DMS114 treated with DMSO at 0.1 percent for 48 hours (cell line): ENCODE results near the gene ZNF32.

ENCODE experiments used
- DNase-seq: peaks from one replicate; lab custom pipeline; 2025; ENCODE audit not compliant: unreplicated experiment; lab: John Stamatoyannopoulos, UW

Gene ZNF32, protein sequence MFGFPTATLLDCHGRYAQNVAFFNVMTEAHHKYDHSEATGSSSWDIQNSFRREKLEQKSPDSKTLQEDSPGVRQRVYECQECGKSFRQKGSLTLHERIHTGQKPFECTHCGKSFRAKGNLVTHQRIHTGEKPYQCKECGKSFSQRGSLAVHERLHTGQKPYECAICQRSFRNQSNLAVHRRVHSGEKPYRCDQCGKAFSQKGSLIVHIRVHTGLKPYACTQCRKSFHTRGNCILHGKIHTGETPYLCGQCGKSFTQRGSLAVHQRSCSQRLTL

DNA sequence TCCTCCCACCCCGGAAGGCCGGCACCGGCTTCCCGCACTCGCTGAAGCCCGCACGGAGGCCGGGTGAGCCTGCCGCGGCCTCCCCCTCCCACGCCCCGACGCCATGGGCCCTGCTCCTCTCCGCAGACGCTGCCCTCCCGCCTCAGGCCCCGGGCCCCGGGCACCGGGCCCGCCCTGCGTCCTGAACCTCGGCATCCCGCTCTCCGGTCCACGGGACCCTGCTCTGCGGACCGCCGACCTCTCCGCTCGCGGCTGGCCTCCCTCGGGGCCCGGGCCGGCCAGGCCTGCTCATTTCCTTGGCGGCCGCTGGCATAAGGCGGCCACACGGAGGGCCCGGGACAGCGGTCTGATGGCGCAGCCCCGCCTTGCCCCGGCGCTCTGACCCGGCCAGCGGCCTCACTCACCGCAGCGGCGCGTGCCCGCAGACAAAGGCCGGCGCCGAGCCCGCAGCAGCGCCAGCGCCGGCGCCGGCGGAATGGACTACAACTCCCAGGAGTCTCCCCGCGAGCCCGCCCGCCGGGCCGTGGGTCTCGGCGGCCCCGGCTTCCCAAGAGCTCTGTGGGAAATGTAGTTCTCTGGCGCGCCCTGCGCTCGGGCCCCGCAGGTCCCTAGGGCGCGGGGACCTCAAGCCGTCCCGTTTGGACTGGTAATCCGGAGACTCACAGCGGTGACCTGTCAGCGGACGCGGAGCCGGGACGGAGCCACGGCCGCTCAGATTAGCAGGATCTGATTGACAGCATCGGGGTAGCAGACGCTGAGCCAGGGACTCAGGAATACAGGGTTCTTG is at the start of gene ZNF32:
Gene ZNF32 (minus strand): TSS at position 484 of the 787 bp plus-strand sequence. CDS start 2,748 bp downstream, outside the sequence.
- DNase-seq = peak; percentile 80

DNA sequence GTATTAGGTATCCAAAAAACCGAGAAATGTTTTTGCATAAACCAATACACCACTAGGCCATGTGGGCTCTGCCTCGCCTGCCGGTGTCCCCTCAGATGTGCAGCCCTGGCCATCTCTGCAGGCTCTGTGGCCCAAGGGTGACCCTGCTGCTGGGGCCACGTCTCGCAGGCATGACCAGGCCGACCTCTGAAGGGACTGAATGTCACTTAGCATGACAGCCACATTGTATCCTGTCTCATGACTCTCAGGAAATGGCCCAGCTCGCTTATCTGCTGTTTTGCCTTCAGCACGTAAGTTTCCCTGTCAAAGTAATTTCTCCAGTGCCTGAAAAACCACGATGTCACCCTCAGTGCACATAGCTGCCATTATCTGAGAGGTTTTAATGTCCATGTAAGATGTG is 49.5 kb upstream of the ZNF32 start:
- no peak for DNase-seq

DNA sequence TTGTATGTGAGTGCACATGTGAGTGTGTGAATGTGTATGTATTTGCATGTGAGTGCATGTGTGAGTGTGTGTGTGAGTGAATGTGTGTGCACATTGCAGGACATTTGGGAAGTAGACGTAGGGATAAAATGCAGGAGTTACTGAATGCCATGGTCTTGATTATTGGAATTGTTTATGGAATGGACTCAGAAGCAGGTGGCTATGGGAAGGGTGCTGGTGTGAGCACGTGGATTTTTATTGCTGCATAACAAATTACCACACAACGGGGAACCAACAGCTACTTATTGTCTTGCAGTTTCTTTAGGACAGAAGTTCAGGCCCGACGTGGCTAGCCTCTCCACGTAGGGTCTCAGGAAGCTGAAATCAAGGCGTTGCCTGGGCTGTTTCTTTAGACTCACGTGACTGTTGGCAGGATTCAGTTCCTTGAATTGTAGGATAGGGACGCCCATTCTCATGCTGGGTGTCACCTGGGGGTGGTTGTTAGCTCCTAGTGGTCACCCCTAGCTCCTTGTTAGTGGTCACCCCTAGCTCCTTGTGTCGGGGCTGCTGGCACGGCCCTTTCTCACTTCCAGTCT is 48.3 kb upstream of the ZNF32 start:
- DNase-seq = no peak

DNA sequence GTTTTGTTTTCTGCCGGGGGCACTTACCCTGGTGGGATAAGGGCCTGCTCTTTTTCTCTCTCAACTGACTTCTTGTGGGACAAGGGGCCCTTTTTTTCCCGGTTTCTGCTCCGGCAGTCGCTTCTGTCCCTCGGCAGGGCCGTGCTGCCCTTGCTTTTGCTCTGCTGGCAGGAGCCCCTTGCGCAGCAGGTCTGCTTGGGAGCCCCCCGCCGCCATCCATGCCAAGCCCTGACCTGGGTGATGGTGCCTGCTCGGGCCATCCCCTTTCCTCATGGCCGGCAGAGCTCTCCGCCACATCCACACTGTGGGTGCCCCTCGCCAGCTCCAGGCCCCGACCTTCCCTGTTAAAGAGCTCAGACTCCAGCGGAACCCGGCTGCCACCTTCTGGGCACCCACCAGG is 47.0 kb upstream of the ZNF32 start:
- no peak for DNase-seq

DNA sequence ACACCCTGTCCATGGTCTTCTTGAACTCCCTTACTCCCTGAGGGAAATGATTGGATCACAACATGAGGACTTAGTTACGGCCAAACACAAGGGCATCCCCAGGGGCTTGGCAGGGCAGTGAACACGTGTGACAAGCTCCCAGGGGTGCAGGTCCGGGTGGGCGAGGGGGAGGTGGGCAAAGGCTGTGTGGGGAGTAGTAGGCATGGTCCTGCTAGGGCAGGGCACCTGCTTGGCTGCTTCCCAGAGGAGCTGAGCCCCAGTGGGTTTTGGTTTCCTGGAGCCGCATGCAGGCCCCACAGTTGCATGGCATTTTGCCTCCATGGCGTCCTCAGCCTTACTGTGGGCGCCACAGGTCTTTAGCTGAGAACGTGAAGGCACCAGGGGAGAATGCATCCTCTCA is 46.6 kb upstream of the ZNF32 start:
- DNase-seq = no peak

DNA sequence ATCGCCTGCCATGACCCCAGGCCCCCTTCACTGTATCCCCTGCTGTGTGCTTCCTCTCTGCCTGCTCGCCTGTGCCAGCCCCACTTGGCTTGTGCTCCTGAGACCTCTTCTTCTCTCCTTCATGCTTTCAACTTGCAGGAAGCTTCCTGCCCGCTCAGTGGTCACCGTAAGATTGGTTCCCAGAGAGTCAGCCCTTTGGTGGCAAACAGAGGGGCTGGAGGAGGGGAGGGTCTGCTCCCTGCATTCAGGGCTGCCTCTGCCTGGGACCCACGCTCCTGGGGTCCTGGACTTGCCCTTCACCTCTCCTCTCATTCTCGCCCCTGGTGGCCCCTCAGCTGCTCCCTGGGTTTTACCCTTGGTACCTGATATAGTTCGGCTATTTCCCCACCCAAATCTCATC is 45.8 kb upstream of the ZNF32 start:
- DNase-seq = no peak

DNA sequence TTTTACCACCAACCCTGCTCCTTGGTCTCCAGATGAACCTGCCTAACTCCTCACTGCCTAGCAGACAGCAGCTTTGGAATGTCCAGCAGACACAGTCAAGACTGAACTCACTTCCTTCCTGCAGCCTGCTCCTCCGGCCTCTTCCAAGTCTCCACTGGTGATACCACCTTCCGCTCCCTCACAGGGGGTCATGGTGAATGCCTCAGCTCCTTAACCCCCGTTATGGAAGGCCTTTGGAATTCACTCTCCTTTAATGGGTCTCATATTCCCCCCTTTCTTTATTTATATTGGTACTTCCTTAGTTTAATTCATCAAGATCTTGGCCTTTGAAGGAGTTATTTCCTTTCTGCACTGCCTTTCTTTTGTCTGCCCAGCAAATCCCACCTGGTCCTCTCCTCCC is 44.9 kb upstream of the ZNF32 start:
- no peak for DNase-seq

DNA sequence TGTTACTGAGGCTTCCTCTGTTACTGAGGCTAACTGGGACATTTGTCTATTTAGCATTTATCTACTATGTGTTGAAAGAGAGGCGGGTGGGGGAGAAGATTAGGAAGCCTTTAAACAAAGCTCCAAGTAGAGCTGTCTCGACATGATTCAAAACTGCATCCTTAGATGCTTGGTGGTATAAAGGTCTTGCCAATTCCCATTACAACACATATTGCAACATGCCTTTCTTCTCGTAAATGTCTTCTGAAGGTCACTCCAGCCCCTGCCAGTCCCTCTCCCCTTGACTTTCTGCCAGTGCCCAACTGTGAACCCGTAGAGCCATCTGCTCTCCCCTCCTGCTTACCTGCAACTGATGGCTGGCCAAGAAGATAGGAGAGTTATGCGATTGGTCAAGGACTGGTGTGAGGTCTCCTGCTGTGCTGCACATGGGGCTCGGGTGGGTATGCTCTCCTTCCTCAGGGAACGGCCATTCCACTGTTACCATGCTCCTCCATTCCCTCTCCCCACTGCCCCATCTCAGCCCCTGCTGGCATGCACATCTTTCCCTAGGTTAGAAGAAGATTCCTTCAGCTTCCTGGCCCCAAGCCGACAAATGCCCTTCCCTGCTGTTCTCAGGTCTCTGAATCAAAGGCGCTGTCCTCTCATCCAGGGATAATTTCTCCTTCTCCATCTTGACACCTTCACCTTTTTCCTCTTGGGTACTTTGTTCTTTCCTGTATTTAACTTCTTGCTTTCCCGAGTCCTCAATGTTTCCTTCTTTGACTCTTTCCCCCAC is 43.6 kb upstream of the ZNF32 start:
- no peak for DNase-seq

DNA sequence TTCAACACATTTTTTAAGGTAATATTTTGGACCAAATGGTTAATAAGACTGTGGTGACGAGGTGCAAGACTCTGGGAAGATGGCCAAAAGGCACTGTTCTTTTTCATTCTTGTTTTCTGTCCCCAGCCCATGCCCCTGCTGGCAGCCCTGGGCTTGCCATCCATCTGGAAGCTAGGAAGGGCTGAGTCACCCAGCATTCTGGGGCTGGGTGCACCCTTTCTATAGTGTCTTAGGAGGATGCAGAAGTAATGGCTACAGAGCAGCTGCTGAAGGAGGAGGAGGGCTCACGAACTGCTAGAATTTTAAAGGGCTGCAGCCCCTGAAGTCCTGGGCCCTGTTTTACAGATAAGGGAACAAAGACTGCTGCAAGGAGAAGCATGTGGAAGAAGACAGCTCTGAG is 42.8 kb upstream of the ZNF32 start:
- no peak for DNase-seq

DNA sequence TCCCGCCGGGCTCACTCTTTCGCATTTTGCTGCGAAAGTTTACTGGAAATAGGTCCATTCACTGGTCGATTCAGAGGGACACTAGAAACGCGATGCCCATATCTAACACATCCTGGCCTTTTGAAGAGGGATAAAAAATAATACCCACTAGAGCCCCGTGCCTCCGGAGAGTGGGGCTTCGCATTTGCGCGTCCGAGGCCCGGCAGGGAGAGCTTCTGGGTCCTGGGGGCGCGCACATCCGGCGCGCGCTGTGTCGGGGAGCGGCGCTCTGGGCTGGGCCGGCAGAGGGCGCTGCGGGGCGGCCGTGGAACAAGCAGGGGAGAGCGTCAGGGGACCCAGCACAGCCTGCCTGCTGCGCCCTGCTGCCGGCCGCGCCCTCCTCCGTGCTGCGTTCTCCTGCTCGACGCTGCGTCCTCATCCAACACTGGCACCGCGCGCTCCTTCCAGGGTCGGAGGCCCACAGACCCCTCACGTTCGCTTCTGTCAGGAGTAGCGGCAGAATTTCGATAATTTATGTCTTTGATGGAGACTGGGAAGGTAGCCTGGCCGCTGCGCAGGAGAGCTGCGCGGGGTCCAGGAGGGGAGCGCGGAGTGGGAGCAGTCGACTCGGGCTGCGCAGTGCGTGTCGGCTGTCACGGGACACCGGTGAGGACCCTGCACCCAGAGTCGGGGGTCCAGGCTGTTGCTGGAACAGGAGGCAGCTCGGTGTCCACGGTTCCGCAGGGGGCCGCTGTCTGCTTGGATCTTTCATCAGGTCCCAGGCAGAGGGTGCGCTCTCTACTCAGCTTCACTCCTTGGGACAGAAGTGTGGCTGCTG is 41.5 kb upstream of the ZNF32 start:
- peak; percentile 72 for DNase-seq

DNA sequence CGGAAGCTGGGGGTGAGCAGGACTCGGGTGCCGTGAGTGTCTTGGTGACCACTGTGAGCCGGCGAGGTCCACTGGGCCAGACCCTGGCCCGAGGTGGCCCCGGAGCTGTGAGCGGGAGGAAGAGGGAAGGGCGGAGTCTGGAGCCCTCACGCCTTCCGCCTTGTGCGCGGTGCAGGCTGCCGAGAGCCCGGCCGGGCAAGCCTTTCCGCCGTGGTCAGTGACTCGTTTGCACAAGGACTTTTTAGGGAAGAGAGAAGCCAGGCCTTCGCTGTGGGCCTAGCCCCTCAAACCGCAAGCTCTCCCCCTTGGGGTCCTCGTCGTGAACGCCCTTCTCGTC is 40.9 kb upstream of the ZNF32 start:
- DNase-seq = no peak

DNA sequence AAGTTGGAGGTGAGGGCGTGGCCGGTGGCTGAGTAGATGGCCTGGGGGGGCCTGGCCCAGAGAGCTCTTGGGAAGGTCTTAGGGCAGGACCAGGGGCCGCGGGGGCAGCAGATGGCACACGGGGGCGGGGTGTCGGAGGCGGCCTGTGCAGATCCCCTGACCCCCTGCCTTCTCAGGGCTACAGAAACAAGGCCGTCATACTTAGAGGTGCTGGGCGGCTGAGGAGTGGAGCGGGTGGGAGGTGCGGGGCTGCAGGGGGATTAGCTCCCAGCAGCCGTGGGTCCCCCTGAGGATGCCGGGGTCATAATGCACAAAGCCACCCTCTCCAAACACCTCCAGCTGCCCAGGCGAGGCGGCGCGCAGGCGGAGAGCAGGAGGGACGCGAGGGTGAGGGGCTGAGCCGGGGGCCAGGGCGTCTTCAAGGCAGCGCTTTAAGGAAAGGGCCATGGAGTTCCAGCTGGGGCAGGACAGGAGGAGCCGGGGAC is 40.4 kb upstream of the ZNF32 start:
- no peak for DNase-seq

DNA sequence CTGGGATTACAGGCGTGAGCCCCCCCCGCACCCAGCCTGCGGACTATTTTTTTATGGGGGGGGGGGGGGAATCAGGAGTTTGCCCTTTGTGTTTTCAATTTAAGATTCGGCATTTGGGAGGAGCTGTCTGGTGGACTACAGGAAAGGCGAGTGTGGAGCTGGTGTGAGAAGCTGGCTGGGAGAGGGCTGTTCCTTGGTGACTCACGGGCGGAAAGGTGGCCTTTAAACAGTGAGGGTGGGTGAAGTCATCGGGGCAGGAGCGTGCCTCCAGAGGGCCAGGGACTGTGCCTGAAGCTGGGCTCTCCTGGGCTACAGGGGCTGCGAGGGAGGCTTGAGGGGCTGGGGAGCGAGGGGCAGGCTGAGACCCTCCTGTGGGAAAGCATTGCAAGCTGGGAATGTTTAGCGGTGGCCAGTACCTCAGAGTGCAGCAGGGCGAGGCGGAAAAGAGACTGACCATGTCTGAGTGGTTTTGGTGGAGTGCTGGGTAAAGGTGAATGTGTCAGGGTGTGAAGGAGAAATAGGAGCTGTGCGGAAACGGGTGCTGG is 39.7 kb upstream of the ZNF32 start:
- no peak for DNase-seq

DNA sequence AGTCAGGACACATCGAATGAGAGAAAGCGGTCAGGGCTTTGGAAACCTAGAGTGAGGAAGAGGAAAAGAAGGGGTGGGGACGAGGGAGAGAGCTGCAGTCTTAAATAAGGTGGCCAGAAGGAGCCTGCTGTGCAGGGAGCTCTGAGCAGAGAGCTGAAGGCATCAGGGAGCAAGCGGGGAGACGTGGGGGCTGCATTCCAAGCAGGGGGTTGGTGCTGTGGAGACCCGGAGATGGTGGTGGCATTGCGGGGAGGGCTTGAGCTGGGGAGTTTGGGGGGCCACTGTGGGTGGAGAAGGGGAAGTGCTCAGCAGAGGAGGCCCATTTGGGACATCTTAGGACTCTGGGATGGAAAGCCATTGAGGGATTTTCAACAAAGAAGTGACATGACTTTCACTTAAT is 38.7 kb upstream of the ZNF32 start:
- no peak for DNase-seq

DNA sequence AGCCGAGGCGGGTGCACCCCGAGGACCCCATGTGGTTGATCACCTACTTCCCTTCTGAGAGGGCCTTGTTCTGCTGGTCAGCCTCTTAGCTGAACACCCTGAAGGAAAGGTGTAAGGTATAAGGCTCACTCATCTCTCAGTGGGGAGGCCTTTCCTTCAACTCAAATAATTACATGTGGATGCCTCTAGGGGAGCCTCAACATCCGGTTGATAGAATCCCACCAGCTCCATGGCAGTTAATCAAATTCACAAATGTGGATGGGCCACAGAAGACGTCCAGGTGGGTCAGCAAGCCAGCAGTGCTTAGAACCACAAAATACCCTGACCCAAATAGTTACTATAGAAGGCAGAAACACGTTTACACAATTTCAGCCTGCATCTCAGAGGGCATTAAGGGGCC is 37.7 kb upstream of the ZNF32 start:
- no peak for DNase-seq

DNA sequence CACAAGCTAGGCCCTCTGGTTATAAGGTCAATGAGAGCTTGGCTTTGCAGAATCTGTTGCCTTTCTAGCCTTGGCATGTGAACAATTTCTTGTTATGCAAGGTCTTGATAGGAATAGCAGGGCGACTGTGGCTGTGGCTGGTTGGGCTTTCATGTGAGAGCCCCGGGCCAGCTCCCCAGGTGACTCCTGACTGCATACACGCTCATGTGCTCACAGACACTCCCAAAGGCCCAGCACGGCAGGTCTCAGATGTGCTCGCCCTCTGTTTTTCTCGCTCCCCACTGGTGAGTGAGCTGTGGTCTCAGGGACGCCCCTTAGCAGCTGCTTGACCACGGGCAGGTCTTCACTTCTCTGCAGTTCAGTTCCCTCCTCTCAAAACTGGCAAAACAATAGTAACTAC is 37.1 kb upstream of the ZNF32 start:
- DNase-seq = no peak

DNA sequence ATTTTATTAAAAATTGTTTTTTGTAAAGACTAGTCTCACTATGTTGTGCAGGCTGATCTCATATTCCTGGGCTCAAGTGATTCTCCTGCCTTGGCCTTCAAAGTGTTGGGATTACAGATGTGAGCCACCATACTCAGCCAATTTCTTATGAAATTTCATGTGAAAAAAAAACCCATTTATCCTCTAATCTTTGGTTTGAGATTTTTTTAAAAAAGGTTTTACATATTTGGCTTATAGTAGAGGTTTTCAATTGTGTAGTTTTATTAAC is 35.5 kb upstream of the ZNF32 start:
- no peak for DNase-seq

DNA sequence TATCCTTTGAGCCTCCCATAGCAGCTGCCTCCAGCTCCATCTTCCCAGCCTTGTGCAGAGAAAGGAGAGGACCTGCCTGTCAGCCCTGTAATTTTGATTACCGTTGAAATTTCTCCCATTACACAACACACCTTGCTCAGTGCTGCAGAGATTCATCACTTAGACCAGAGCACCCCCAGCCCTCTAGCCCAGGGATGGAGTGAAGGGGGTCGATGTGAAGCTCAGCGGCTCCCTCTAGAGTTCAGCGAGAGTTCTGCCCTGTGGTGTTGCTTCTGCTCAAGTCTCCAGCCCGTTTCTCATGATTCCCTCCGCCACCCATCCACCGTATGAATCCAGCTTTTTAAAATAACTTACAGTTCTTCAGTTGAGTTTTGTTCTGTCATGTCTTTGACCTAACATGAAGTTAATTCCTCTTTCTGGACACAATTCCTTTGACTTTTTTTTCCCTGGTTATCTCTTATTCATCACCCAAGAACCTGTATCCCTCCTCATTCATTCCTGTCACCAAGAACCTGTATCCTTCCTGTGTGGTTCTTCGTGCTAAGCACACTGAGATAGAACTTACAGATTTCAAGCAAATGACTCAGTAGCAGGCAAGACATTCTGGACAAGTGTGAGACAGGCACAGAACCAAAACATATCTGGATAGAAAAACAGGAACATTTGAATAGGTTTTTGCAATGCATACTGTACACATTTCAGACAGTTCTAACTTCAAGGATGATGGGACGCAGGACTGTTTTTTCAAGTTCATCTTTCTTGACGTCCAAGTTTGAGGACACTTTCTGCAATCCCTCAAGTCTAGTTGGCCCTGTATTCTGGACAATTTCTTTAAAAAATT is 35.0 kb upstream of the ZNF32 start:
- DNase-seq = peak; percentile 12

DNA sequence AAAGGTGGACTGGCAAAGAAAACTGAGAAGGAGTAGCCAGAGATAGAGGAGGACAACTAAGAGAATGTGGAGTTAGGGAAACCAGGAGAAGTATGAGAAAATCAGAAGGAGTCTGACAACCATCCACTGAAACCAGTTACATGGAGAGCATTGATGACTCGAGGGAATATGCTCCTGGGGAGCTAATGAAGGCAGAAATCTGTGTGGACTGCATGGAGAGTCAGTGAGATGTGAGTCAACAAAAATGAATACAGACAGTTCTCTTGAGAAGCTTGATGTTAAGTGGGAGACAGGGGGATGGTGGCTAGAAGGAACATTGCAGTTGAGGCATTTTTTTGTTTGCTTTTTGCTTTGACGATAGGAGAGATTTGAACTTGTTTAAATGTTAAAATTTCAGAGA is 34.3 kb upstream of the ZNF32 start:
- no peak for DNase-seq

DNA sequence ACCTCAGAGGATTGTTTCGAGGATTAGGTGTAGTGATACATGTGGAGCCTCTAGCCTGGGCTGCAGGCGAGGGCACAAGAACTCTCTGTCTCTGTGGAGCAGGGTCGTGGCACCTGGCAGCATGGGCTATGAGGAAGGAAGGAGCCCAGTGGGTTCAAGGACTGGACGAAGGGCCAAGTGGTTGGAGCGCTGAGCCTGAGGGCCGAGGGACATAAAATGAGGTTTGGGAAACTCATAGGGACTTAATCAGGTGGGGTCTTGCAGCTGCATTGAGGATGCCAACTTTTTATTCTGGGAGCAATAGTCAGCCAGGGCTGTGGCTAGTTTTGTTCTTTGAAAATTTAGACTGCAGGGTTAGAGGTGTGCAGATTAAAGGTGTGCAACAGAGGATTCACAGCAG is 33.0 kb upstream of the ZNF32 start:
- no peak for DNase-seq
